Measurements from ENCODE around the gene SLC35F5.
"Not testable (repeated sequence)": the region's sequence is repeated elsewhere in the genome, so short reads cannot be mapped to it uniquely, and the experiment has no call there.

The SLC35F5 gene, protein sequence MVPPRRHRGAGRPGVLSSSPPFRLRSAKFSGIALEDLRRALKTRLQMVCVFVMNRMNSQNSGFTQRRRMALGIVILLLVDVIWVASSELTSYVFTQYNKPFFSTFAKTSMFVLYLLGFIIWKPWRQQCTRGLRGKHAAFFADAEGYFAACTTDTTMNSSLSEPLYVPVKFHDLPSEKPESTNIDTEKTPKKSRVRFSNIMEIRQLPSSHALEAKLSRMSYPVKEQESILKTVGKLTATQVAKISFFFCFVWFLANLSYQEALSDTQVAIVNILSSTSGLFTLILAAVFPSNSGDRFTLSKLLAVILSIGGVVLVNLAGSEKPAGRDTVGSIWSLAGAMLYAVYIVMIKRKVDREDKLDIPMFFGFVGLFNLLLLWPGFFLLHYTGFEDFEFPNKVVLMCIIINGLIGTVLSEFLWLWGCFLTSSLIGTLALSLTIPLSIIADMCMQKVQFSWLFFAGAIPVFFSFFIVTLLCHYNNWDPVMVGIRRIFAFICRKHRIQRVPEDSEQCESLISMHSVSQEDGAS

GRCh38 chr2:113756355-113757137 is at the start of gene SLC35F5:
SLC35F5 (minus strand) TSS chr2:113756642; CDS start chr2:113756409, 233 bp downstream.
- peak; percentile 82 to 92 for DNase-seq

- no peak for DNase-seq
These were observed 42.9 kb upstream of the SLC35F5 start for GRCh38 chr2:113799375-113799774.

GRCh38 chr2:113797237-113797636 is 40.8 kb upstream of the SLC35F5 start:
- DNase-seq, result no peak

DNA sequence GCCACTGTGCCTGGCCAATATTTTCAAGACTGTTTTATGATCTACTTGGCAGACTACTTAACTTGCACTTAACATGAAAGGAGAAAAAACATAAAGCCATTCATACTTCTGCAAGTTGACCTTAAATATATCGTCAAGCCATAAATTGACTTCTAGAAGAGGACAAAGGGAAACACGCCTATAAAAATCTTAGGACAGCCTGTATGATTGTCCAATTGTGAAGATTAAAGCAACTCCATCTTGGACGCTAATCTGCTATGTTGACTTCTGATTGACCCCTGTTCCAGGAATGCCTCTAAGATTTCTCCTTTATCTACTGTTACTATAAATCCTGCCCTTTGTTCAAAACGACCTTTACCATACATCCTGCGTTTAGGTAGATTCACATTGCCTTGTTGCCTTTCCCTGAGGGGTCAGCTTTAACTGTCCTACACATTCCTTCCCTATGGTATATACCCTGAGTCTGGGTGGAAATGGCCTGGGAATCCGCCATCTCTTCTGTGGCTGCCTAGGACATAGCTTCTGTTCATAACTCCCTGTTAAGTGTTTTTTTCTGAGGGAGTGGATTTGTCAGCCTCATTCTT is 40.2 kb upstream of the SLC35F5 start:
- no peak for DNase-seq

- no peak for DNase-seq
These were observed 39.0 kb upstream of the SLC35F5 start for GRCh38 chr2:113795405-113795920.

GRCh38 chr2:113791697-113792590 is 35.5 kb upstream of the SLC35F5 start:
- DNase-seq, result no peak

- no peak for DNase-seq
These were observed 28.6 kb upstream of the SLC35F5 start for GRCh38 chr2:113784823-113785744.

- no peak for DNase-seq
These were observed 24.0 kb upstream of the SLC35F5 start for GRCh38 chr2:113780472-113780871.

DNA sequence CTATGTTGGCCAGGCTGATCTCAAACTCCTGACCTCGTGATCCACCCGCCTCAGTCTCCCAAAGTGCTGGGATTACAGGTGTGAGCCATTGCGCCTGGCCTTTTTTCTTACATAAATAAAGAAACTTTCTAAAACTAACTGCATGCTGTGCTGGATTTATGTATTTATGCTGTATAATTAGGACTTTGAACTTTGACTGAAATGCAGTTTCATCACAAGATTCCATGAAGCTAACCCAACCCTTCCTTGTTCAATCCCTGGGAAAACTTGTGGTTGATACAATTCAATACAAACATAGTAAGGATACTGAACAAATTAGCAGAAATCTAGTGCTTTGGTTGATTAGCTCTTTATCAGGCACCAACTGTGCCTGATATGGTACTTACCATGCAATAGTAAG is 20.9 kb upstream of the SLC35F5 start:
- no peak for DNase-seq

- DNase-seq, result no peak
These were observed 20.5 kb upstream of the SLC35F5 start for GRCh38 chr2:113776949-113777348.

GRCh38 chr2:113774616-113775015 is 18.2 kb upstream of the SLC35F5 start:
- not testable (repeated sequence) for DNase-seq

DNA sequence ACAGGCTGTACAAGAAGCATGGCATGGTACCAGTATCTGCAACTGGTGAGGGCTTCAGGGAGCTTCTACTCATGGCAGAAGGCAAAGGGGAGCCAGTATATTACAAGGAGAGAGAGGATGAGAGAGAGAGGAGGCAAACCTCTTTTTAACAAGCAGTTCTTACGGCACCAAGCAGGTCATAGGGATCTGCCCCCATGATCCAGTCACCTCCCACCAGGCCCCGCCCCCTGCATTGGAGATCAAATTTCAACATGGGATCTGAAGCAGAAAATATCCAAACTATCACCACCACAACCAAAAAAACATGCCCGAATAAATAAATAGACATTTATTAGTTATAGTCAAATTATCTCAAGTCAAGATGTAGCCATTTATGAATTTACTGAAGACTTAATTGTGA is 14.5 kb upstream of the SLC35F5 start:
- DNase-seq, result no peak

- DNase-seq, result no peak
These were observed 13.1 kb upstream of the SLC35F5 start for GRCh38 chr2:113769555-113769954.

- no peak for DNase-seq
These were observed 12.3 kb upstream of the SLC35F5 start for GRCh38 chr2:113768770-113769169.

DNA sequence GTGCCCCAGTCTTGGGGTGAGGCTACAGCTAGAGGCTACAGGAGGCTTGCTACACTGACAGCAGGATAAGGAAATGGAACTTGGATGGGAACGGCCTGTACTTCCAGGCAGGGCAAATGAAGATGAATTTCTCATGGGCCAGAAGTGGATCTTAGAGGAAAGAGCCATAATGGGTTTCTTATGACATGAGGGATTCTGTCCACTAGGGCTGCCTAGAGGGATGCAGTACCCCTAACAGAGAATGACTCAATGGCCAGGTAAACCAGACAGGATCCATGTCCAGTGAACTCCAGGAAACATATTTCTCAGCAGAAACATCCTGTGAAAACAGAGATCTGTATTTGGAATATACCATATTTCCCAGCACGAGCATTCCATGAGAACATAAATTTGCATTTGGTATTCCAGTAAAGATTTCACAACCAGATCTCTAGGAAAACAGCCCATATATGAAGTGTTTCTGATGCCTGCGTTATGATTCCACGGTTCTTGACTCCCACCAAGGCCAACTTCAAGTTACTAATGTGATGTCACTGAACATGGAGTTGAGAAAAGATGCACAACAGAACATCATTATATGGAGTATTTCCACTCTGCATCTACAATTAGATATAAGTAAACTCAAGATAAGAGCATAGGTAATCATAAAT is 11.5 kb upstream of the SLC35F5 start:
- no peak for DNase-seq

- DNase-seq, result no peak
These were observed 8.8 kb upstream of the SLC35F5 start for GRCh38 chr2:113765276-113765675.

GRCh38 chr2:113762377-113763118 is 6.1 kb upstream of the SLC35F5 start:
- no peak for DNase-seq

DNA sequence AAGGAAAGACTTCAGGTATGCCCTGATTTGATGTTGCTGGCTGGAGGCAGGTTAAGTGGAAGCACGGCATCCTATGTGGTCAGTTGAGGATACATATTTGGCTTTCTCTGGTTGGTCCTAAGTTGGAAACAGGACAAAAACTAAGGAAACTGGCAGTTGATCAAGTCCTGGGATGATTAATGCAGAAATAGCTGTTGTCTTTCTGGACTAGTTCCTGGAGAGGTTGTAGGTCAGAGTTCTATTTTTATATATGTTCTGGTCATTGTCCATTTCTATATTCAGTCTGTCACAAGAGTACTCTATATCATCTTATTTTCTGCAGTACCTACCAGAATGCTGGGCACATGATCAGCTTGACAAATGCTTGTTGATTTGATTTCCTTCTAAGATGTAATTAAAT is 4.0 kb upstream of the SLC35F5 start:
- DNase-seq, result no peak

DNA sequence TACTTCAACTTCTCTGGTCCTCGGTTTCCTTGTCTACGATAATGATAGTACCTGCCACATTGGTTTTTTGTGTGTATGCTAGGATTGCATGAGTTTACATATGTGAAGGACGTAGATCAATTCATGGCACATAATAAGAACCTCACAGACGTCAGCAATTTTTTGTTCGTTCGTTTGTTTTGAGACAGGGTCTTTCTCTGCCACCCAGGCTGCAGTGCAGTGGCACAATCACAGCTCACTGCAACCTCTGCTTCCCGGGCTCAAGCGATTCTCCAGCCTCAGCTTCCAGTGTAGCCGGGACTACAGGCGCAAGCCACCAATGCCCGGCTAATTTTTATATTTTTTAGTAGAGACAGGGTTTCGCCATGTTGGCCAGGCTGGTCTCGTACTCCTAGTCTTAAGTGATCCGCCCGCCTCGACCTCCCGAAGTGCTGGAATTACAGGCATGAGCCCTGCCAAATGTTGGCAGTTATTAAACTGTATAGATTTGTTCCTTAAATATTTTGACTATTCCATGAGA is 756 bp upstream of the SLC35F5 start:
- DNase-seq, result peak in 1 of 2 donors; percentile 15
